Measurements from ENCODE around the gene STPG2. TPM values are rescaled to one million over a fixed set of nuclear protein-coding genes. Genes with fewer than 3 reads are reported as not detected.
A peak's percentile ranks its signal among the peaks of the same experiment; 100 is the strongest.
"Not testable (repeated sequence)": the region's sequence is repeated elsewhere in the genome, so short reads cannot be mapped to it uniquely, and the experiment has no call there.

STPG2 gene
- total RNA-seq, 1 donor from 2014 or later, result 2.2 TPM

GRCh38 chr4:97942951-97943350, 200.3 kb downstream of the STPG2 start:
- DNase-seq (ENCODE audit: low spot score), result no peak

- DNase-seq (ENCODE audit: low spot score), result no peak
Measured at GRCh38 chr4:97942137-97942536, 201.1 kb downstream of the STPG2 start.

GRCh38 chr4:97938141-97938540, 205.1 kb downstream of the STPG2 start:
- no peak for DNase-seq (ENCODE audit: low spot score)

- no peak for DNase-seq (ENCODE audit: low spot score)
Measured at GRCh38 chr4:97924341-97924958, 218.8 kb downstream of the STPG2 start.

- DNase-seq (ENCODE audit: low spot score), result no peak
Measured at GRCh38 chr4:97923096-97923495, 220.2 kb downstream of the STPG2 start.

- no peak for DNase-seq (ENCODE audit: low spot score)
Measured at GRCh38 chr4:97917115-97917514, 226.2 kb downstream of the STPG2 start.

- peak; percentile 11 for DNase-seq (ENCODE audit: low spot score)
Measured at GRCh38 chr4:97912156-97912555, 231.1 kb downstream of the STPG2 start.

- DNase-seq (ENCODE audit: low spot score), result peak; percentile 11
Measured at GRCh38 chr4:97911236-97911906, 231.9 kb downstream of the STPG2 start.

GRCh38 chr4:97910005-97910404, 233.3 kb downstream of the STPG2 start:
- DNase-seq (ENCODE audit: low spot score), result peak; percentile 23

GRCh38 chr4:97903436-97904189, 239.7 kb downstream of the STPG2 start:
- DNase-seq (ENCODE audit: low spot score), result not testable (repeated sequence)

GRCh38 chr4:97900229-97900628, 243.0 kb downstream of the STPG2 start:
- DNase-seq (ENCODE audit: low spot score), result no peak

- DNase-seq (ENCODE audit: low spot score), result no peak
Measured at GRCh38 chr4:97892592-97893266, 250.5 kb downstream of the STPG2 start.

- no peak for DNase-seq (ENCODE audit: low spot score)
Measured at GRCh38 chr4:97879942-97880341, 263.3 kb downstream of the STPG2 start.

- no peak for DNase-seq (ENCODE audit: low spot score)
Measured at GRCh38 chr4:97868097-97868496, 275.2 kb downstream of the STPG2 start.

GRCh38 chr4:97867557-97868091, 275.7 kb downstream of the STPG2 start:
- DNase-seq (ENCODE audit: low spot score), result no peak

GRCh38 chr4:97866821-97867556, 276.3 kb downstream of the STPG2 start:
- DNase-seq (ENCODE audit: low spot score), result peak; percentile 42

- DNase-seq (ENCODE audit: low spot score), result no peak
Measured at GRCh38 chr4:97851115-97851514, 292.2 kb downstream of the STPG2 start.

- no peak for DNase-seq (ENCODE audit: low spot score)
Measured at GRCh38 chr4:97845758-97846157, 297.5 kb downstream of the STPG2 start.

- DNase-seq (ENCODE audit: low spot score), result no peak
Measured at GRCh38 chr4:97841512-97841911, 301.8 kb downstream of the STPG2 start.

GRCh38 chr4:97836662-97837061, 306.6 kb downstream of the STPG2 start:
- DNase-seq (ENCODE audit: low spot score), result no peak

- DNase-seq (ENCODE audit: low spot score), result no peak
Measured at GRCh38 chr4:97828646-97829045, 314.6 kb downstream of the STPG2 start.
